K562 (cell line): ENCODE measurements around the gene CCDC32. TPM values are rescaled to one million over a fixed set of nuclear protein-coding genes. Genes with fewer than 3 reads are reported as not detected.

Source experiments
- CTCFL ChIP-seq: IDR thresholded peaks from 2 replicates; pipeline ENCODE4 v1.6.1; 2011; ENCODE audit warnings: borderline replicate concordance, low read depth, mild to moderate bottlenecking, moderate library complexity, low read length; ENCODE audit not compliant: insufficient read depth, poor library complexity, severe bottlenecking
- HBP1 ChIP-seq: fragments of 450-650 bp; formaldehyde crosslinking; IDR thresholded peaks from 2 replicates; pipeline ENCODE4 v1.4.0; 2022; ENCODE audit warnings: missing genetic modification characterization
- RCOR1 ChIP-seq, 2 experiments: IDR thresholded peaks; 2 replicates each; pipeline ENCODE4 v1.6.1; 2012; ENCODE audit warnings: low read depth in 2 of 2, low read length in 2 of 2, borderline replicate concordance in 1 of 2, improper control_type of control experiment in 1 of 2
- RNF2 ChIP-seq: sonication (generic); IDR thresholded peaks from 2 replicates; pipeline ENCODE4 v1.6.1; 2016
- SIN3B ChIP-seq: fragments of 450-650 bp; IDR thresholded peaks from 2 replicates; pipeline ENCODE4 v1.6.1; 2017; ENCODE audit warnings: low read depth, mild to moderate bottlenecking, moderate library complexity
- XRCC3 ChIP-seq: fragments of 450-650 bp; IDR thresholded peaks from 2 replicates; pipeline ENCODE4 v1.6.1; 2017; ENCODE audit warnings: mild to moderate bottlenecking, moderate library complexity
- ZC3H11A ChIP-seq: IDR thresholded peaks from 2 replicates; pipeline ENCODE4 v1.6.1; 2012; ENCODE audit warnings: low read depth, low read length, improper control_type of control experiment
- ZFP36 ChIP-seq: fragments of 150-350 bp; IDR thresholded peaks from 2 replicates; pipeline ENCODE4 v1.6.1; 2018; ENCODE audit warnings: low read length, low read depth; ENCODE audit not compliant: partially characterized antibody
- polyA plus RNA-seq, 8 experiments: library from polyadenylated mRNA; depleted of rRNA in 4 of 8; stranded (reverse) in 5 of 8; unstranded in 3 of 8; fragments of >200 nt; fragmentation: Nextera tagmentation in 2 of 8; fragmentation: Illumina TruSeq in 1 of 8; extraction: Ambion mirVana in 2 of 8; extraction: Trizol in 1 of 8; gene quantifications; 2 replicates each; pipeline versions ENCODE4 v1.2.1 to v1.2.3, GENCODE V29; 2011 to 2014; ENCODE audit warnings: inconsistent platforms in 1 of 8, missing spikeins in 1 of 8
- total RNA-seq, 7 experiments: library from RNA; depleted of rRNA in 6 of 7; stranded (reverse); fragments of >200 nt in 6 of 7; fragmentation: Illumina TruSeq in 2 of 7; extraction: Trizol in 2 of 7; gene quantifications; 2 replicates each; pipeline versions ENCODE4 v1.2.1 to v1.2.3, GENCODE V29; 2011 to 2021; ENCODE audit warnings: low replicate concordance in 1 of 7
- TF ChIP-seq, protein P1 (sequence below): fragments of 450-650 bp; formaldehyde crosslinking; IDR thresholded peaks from 2 replicates; pipeline ENCODE4 v1.4.0; 2020; ENCODE audit warnings: mild to moderate bottlenecking, moderate library complexity
- TF ChIP-seq, protein P2 (sequence below): IDR thresholded peaks from 2 replicates; pipeline ENCODE4 v1.6.1; 2016; ENCODE audit warnings: missing genetic modification characterization, missing compliant biosample characterization
- TF ChIP-seq, protein P3 (sequence below): fragments of 250-450 bp; sonication (Bioruptor Pico); IDR thresholded peaks from 2 replicates; pipeline ENCODE4 v1.8.0; 2021; ENCODE audit warnings: mild to moderate bottlenecking, moderate library complexity
- TF ChIP-seq, protein P4 (sequence below): fragments of 450-650 bp; IDR thresholded peaks from 2 replicates; pipeline ENCODE4 v1.6.1; 2016; ENCODE audit warnings: mild to moderate bottlenecking

The CCDC32 gene
- total and polyA plus RNA-seq, 9 of the 15 experiments (the other 6 are each of a cell fraction or from before 2014, with no cell fraction given), result 22.2 to 94.8 (median 37.1) TPM

- TF ChIP-seq, protein P1, sequence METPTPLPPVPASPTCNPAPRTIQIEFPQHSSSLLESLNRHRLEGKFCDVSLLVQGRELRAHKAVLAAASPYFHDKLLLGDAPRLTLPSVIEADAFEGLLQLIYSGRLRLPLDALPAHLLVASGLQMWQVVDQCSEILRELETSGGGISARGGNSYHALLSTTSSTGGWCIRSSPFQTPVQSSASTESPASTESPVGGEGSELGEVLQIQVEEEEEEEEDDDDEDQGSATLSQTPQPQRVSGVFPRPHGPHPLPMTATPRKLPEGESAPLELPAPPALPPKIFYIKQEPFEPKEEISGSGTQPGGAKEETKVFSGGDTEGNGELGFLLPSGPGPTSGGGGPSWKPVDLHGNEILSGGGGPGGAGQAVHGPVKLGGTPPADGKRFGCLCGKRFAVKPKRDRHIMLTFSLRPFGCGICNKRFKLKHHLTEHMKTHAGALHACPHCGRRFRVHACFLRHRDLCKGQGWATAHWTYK (CRISPR knock-in tag), result no peak
- TF ChIP-seq, protein P2, sequence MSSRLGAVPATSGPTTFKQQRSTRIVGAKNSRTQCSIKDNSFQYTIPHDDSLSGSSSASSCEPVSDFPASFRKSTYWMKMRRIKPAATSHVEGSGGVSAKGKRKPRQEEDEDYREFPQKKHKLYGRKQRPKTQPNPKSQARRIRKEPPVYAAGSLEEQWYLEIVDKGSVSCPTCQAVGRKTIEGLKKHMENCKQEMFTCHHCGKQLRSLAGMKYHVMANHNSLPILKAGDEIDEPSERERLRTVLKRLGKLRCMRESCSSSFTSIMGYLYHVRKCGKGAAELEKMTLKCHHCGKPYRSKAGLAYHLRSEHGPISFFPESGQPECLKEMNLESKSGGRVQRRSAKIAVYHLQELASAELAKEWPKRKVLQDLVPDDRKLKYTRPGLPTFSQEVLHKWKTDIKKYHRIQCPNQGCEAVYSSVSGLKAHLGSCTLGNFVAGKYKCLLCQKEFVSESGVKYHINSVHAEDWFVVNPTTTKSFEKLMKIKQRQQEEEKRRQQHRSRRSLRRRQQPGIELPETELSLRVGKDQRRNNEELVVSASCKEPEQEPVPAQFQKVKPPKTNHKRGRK (tag), result no peak
- TF ChIP-seq XRCC3 (no peak; the same call in 1 of the 2 replicates), RNF2 (peak; percentile 67), ZFP36 (peak; percentile 62), HBP1 (CRISPR knock-in tag) (no peak), CTCFL (no peak), SIN3B (peak; percentile 50; the same call in 1 of the 2 replicates), RCOR1 (IDR thresholded peaks at IDR 0.05; ENCODE audit: borderline replicate concordance in 1 of 2, low read depth in 2 of 2, low read length in 2 of 2) (peak in 1 of 2 experiments; percentile 72; a peak in 2 of 4 replicates), ZC3H11A (peak; percentile 99)
- TF ChIP-seq, protein P3, sequence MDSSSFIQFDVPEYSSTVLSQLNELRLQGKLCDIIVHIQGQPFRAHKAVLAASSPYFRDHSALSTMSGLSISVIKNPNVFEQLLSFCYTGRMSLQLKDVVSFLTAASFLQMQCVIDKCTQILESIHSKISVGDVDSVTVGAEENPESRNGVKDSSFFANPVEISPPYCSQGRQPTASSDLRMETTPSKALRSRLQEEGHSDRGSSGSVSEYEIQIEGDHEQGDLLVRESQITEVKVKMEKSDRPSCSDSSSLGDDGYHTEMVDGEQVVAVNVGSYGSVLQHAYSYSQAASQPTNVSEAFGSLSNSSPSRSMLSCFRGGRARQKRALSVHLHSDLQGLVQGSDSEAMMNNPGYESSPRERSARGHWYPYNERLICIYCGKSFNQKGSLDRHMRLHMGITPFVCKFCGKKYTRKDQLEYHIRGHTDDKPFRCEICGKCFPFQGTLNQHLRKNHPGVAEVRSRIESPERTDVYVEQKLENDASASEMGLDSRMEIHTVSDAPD (CRISPR knock-in tag), result no peak
- TF ChIP-seq, protein P4, sequence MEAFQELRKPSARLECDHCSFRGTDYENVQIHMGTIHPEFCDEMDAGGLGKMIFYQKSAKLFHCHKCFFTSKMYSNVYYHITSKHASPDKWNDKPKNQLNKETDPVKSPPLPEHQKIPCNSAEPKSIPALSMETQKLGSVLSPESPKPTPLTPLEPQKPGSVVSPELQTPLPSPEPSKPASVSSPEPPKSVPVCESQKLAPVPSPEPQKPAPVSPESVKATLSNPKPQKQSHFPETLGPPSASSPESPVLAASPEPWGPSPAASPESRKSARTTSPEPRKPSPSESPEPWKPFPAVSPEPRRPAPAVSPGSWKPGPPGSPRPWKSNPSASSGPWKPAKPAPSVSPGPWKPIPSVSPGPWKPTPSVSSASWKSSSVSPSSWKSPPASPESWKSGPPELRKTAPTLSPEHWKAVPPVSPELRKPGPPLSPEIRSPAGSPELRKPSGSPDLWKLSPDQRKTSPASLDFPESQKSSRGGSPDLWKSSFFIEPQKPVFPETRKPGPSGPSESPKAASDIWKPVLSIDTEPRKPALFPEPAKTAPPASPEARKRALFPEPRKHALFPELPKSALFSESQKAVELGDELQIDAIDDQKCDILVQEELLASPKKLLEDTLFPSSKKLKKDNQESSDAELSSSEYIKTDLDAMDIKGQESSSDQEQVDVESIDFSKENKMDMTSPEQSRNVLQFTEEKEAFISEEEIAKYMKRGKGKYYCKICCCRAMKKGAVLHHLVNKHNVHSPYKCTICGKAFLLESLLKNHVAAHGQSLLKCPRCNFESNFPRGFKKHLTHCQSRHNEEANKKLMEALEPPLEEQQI, result peak; percentile 93
Measured at GRCh38 chr15:40593588-40594428, 29.0 kb upstream of the CCDC32 start, which contains the start of gene KNL1 (continued).
